ENCODE results near the gene SPIRE2.

- TF ChIP-seq, protein P1, sequence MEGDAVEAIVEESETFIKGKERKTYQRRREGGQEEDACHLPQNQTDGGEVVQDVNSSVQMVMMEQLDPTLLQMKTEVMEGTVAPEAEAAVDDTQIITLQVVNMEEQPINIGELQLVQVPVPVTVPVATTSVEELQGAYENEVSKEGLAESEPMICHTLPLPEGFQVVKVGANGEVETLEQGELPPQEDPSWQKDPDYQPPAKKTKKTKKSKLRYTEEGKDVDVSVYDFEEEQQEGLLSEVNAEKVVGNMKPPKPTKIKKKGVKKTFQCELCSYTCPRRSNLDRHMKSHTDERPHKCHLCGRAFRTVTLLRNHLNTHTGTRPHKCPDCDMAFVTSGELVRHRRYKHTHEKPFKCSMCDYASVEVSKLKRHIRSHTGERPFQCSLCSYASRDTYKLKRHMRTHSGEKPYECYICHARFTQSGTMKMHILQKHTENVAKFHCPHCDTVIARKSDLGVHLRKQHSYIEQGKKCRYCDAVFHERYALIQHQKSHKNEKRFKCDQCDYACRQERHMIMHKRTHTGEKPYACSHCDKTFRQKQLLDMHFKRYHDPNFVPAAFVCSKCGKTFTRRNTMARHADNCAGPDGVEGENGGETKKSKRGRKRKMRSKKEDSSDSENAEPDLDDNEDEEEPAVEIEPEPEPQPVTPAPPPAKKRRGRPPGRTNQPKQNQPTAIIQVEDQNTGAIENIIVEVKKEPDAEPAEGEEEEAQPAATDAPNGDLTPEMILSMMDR (IDR thresholded peaks at IDR 0.05), result no peak
- no peak for TF ChIP-seq EZH2 (IDR thresholded peaks at IDR 0.05; ENCODE audit: borderline replicate concordance, insufficient read depth, low read depth, low read length, poor library complexity, severe bottlenecking)
Measured at GRCh38 chr16:89873972-89874689, 45.9 kb downstream of the SPIRE2 start.
